Measurements from ENCODE around the gene DHX29.

DNA sequence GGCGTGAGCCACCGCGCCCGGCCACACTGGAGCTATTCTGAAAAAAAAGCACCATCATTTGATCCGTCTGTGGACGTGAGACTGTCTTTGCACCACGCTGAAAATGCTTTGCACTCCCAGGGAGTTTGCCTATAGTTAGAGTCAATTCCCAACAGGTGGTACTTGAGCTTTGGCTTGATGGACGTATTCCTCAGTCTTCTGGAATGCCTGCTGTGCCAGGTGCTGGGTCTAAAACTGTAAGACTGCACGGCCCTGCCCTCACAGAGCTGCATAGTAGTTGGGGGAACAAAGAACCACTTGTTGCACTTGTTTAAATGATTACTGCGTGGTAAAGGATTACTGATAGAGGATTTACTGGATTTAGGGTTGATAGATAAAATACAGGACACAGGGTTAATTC lies 70.7 kb downstream of the DHX29 start:
- TF ChIP-seq ZNF37A (tag by site-specific recombination; IDR thresholded peaks at IDR 0.05) (no peak), SETDB1 (IDR thresholded peaks at IDR 0.05; ENCODE audit: insufficient read length, low read length) (no peak), MYNN (tag by site-specific recombination; IDR thresholded peaks at IDR 0.05; ENCODE audit: borderline replicate concordance) (no peak), ZBTB8A (tag by site-specific recombination; IDR thresholded peaks at IDR 0.05) (no peak), ZNF473 (tag by site-specific recombination; IDR thresholded peaks at IDR 0.05) (no peak), ZBTB21 (tag by site-specific recombination; IDR thresholded peaks at IDR 0.05) (no peak), ZNF302 (tag by site-specific recombination; IDR thresholded peaks at IDR 0.05; ENCODE audit: low read depth) (no peak), ZNF548 (tag by site-specific recombination; IDR thresholded peaks at IDR 0.05) (no peak), ZNF274 (IDR thresholded peaks at IDR 0.05; ENCODE audit: low read length) (no peak), ZNF274 (tag by site-specific recombination; IDR thresholded peaks at IDR 0.05; ENCODE audit: borderline replicate concordance) (no peak)
- TF ChIP-seq, protein P1, sequence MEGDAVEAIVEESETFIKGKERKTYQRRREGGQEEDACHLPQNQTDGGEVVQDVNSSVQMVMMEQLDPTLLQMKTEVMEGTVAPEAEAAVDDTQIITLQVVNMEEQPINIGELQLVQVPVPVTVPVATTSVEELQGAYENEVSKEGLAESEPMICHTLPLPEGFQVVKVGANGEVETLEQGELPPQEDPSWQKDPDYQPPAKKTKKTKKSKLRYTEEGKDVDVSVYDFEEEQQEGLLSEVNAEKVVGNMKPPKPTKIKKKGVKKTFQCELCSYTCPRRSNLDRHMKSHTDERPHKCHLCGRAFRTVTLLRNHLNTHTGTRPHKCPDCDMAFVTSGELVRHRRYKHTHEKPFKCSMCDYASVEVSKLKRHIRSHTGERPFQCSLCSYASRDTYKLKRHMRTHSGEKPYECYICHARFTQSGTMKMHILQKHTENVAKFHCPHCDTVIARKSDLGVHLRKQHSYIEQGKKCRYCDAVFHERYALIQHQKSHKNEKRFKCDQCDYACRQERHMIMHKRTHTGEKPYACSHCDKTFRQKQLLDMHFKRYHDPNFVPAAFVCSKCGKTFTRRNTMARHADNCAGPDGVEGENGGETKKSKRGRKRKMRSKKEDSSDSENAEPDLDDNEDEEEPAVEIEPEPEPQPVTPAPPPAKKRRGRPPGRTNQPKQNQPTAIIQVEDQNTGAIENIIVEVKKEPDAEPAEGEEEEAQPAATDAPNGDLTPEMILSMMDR (tag by site-specific recombination; IDR thresholded peaks at IDR 0.05): no peak

Measured in HEK293 (cell line).